Stimulated activated memory B cell treated with anti-CD40 and anti-IgM and Interleukin-4, amounts not matched to agents 10 μg/mL and 1 μg/mL and 100 μg/mL, for 72 hours (primary cell): ENCODE data around the gene TERB1.

Experiments
- ATAC-seq: fragments of 150-1000 bp; cut with Tn5 transposase; 2 replicates; pipeline ENCODE4 v1.10.0; 2021
- H3K27ac Mint-ChIP-seq: one replicate; pipeline ENCODE4 v1.8.0; 2022; ENCODE audit warnings: mild to moderate bottlenecking, mixed read lengths
- H3K27me3 Mint-ChIP-seq: one replicate; pipeline ENCODE4 v1.8.0; 2022; ENCODE audit warnings: mixed read lengths
- H3K36me3 Mint-ChIP-seq: one replicate; pipeline ENCODE4 v1.8.0; 2022; ENCODE audit warnings: mixed read lengths
- H3K4me1 Mint-ChIP-seq: one replicate; pipeline ENCODE4 v1.8.0; 2022; ENCODE audit warnings: mixed read lengths
- H3K4me3 Mint-ChIP-seq: one replicate; pipeline ENCODE4 v1.8.0; 2022; ENCODE audit warnings: mild to moderate bottlenecking, moderate library complexity, mixed read lengths
- H3K9me3 Mint-ChIP-seq: one replicate; pipeline ENCODE4 v1.8.0; 2022; ENCODE audit warnings: mixed read lengths

TERB1 gene

DNA sequence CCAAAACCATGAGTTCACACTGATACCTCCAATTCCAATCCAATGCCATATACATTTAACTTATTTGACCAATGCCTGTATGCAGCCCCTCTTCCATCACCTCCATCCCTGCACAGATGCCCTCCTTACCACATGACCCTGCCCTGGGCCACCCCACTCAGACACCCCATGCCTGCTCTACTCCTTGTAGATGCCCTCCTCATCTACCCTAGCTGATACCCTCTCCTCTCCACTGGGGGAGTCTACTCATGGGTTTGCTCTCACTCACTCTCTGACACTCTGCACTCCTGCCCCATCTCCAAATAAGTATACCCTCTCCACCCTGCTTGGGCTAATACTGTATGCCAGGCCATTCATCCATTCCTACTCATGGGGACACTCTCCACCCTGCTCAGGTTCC is 88.9 kb downstream of the TERB1 start:
- Mint-ChIP-seq H3K4me3 (no peak overlapping the region), H3K27ac (no peak overlapping the region), H3K4me1 (no peaks in the 10 kb centered on the region), H3K27me3 (peaks cover 21% of the 10 kb centered on the region), H3K36me3 (no peaks in the 10 kb centered on the region), H3K9me3 (no peaks in the 10 kb centered on the region)
- no peak for ATAC-seq

DNA sequence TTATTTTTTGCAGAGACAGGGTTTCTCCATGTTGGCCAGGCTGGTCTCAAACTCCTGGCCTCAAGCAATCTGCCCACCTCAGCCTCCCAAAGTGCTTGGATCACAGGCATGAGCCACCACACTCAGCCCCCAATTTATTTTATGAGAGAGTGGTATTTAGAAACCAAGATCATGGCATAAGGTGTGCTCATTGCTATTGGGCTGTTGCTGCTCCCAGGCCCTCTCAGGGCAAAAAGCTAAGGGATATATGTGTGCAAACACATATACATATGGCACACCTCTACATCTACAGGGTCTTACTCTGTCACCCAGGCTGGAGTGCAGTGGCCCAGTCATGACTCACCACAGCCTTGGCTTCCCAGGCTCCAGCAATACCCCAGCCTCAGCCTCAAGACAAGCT is 89.8 kb downstream of the TERB1 start:
- no peak for ATAC-seq
- no peak overlapping the region for H3K27ac Mint-ChIP-seq

DNA sequence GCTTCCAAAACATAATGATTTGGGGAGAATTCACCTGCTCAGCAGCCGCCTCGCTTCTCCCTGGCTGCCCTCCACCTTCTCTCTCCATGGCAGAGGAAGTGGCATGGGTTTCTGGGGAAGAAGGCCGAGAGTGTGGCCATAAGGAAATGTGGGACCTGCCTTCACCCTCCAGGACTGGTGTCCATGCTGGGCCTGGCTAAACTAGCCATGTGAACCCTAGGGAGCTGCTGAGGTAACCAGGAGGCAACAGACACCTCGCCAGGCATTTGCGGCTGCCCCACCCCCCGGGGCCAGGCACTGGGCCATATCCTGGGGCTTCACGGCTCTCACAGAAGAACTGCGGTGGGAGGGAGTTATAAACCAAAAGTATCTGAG is 94.9 kb downstream of the TERB1 start:
- H3K9me3 Mint-ChIP-seq = no peaks in the 10 kb centered on the region
- no peaks in the 10 kb centered on the region for H3K36me3 Mint-ChIP-seq
- H3K4me3 Mint-ChIP-seq = no peak overlapping the region
- no peak overlapping the region for H3K27ac Mint-ChIP-seq
- no peaks in the 10 kb centered on the region for H3K4me1 Mint-ChIP-seq
- no peak for ATAC-seq
- H3K27me3 Mint-ChIP-seq = peaks cover 20% of the 10 kb centered on the region

More for the DNA sequence above, 89.8 kb downstream of the TERB1 start:
- Mint-ChIP-seq H3K27me3 (peaks cover 21% of the 10 kb centered on the region), H3K4me1 (no peaks in the 10 kb centered on the region), H3K9me3 (no peaks in the 10 kb centered on the region), H3K36me3 (no peaks in the 10 kb centered on the region), H3K4me3 (no peak overlapping the region)

DNA sequence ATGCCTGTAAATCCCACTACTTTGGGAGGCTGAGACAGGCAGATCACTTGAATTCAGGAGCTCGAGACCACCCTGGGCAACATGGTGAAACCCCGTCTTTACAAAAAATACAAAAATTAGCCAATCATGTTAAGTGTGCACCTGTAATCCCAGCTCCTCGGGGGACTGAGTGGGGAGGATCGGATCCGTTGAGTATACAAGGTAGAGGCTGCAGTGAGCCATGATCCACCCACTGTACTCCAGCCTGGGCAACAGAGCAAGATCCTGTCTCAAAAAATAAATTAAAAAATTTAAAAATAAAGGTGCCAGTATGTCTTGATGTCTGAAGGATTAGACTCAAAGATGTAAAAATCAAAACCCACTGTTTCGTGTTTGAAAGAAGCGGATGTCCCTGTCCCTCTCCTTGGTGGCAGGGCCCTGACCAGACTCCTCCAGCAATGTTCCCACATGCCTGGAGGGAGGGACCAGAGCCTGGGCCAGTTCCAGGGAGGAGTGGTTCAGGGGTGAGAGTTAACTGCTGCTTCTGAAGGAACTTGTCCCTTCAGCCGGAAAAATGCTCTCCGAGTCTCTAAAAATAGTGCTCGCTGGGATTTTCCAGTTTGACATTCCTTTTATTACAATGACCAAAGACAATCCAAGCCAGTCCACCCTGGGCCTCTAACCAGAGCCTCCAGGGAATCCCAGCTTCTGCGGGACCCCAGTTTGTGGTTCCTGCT is 95.4 kb downstream of the TERB1 start:
- ATAC-seq = no peak
- Mint-ChIP-seq H3K4me1 (no peaks in the 10 kb centered on the region), H3K27ac (no peak overlapping the region), H3K27me3 (peaks cover 18% of the 10 kb centered on the region), H3K4me3 (no peak overlapping the region), H3K9me3 (no peaks in the 10 kb centered on the region), H3K36me3 (no peaks in the 10 kb centered on the region)
